OCI-LY7 (cell line): ENCODE data around the gene ZMIZ1. TPM values are rescaled to one million over a fixed set of nuclear protein-coding genes. Genes with fewer than 3 reads are reported as not detected.

ENCODE experiments used
- BruUV-seq: library from RNA; stranded (reverse); fragments of 400-500 nt; replicated peaks from 2 replicates; lab custom pipeline; 2021; lab: Mats Ljungman, UMichigan
- CTCF ChIA-PET: fragments of 300-600 bp; sonication (Branson Sonifier 250); formaldehyde crosslinking; loops from one replicate; lab custom pipeline; 2022; ENCODE audit warnings: antibody characterized with exemption; ENCODE audit not compliant: unreplicated experiment; lab: Charles Lee
- POLR2A ChIA-PET: fragments of 300-600 bp; sonication (Branson Sonifier 250); formaldehyde crosslinking; loops from one replicate; lab custom pipeline; 2022; ENCODE audit warnings: antibody characterized with exemption; lab: Charles Lee
- DNase-seq: peaks from one replicate; pipeline ENCODE4 v3.0.0-alpha.2; 2015; ENCODE audit warnings: low spot score
- H2AFZ ChIP-seq: fragments of 200-600 bp; sonication (generic), shearing (Covaris generic); 2 replicates; pipeline ENCODE4 v1.6.1; 2014; ENCODE audit warnings: mild to moderate bottlenecking, antibody characterized with exemption, low read length, moderate library complexity
- H3K27ac ChIP-seq: fragments of 200-600 bp; sonication (generic); 2 replicates; pipeline ENCODE4 v1.5.1; 2014; ENCODE audit warnings: mixed run types, low read depth, mild to moderate bottlenecking, moderate library complexity, low read length, inconsistent platforms; ENCODE audit not compliant: poor library complexity, severe bottlenecking
- H3K36me3 ChIP-seq: fragments of 200-600 bp; sonication (generic); 2 replicates; pipeline ENCODE4 v1.6.1; 2014; ENCODE audit warnings: mild to moderate bottlenecking, antibody characterized with exemption, low read length, moderate library complexity, mixed read lengths; ENCODE audit not compliant: insufficient read depth
- H3K4me1 ChIP-seq: fragments of 200-600 bp; sonication (generic); 2 replicates; pipeline ENCODE4 v1.5.1; 2014; ENCODE audit warnings: mild to moderate bottlenecking, low read length; ENCODE audit not compliant: insufficient read depth, poor library complexity, severe bottlenecking
- H3K4me2 ChIP-seq: fragments of 200-600 bp; sonication (generic); 2 replicates; pipeline ENCODE4 v1.6.1; 2014; ENCODE audit warnings: mild to moderate bottlenecking, low read length
- H3K4me3 ChIP-seq: fragments of 200-600 bp; sonication (generic); 2 replicates; pipeline ENCODE4 v1.5.1; 2014; ENCODE audit warnings: mild to moderate bottlenecking, low read depth, low read length; ENCODE audit not compliant: poor library complexity, severe bottlenecking
- H3K79me2 ChIP-seq: fragments of 200-600 bp; sonication (generic); 2 replicates; pipeline ENCODE4 v1.6.1; 2016; ENCODE audit warnings: low read depth, mild to moderate bottlenecking, low read length, moderate library complexity, mixed read lengths; ENCODE audit not compliant: insufficient read depth
- H3K9me2 ChIP-seq: fragments of 200-600 bp; sonication (generic); 2 replicates; pipeline ENCODE4 v1.6.1; 2016; ENCODE audit warnings: mild to moderate bottlenecking, low read length, mixed read lengths; ENCODE audit not compliant: insufficient read depth
- H3K9me3 ChIP-seq: fragments of 200-600 bp; sonication (generic); 2 replicates; pipeline ENCODE4 v1.6.1; 2014; ENCODE audit warnings: mild to moderate bottlenecking, mixed run types, low read length, mixed read lengths
- H4K20me1 ChIP-seq: fragments of 200-600 bp; sonication (generic); 2 replicates; pipeline ENCODE4 v1.6.1; 2014; ENCODE audit warnings: mild to moderate bottlenecking, antibody characterized with exemption, low read length, moderate library complexity, mixed read lengths; ENCODE audit not compliant: insufficient read depth
- EZH2phosphoT487 ChIP-seq: fragments of 200-600 bp; sonication (generic); IDR thresholded peaks from 2 replicates; pipeline ENCODE4 v1.6.1; 2018; ENCODE audit warnings: low read depth, borderline replicate concordance, mild to moderate bottlenecking, mixed run types, antibody characterized with exemption, low read length, moderate library complexity, mixed read lengths
- intact Hi-C: fragments of 100-400 bp; cut with micrococcal nuclease; formaldehyde crosslinking; loops from one replicate; pipeline ENCODE4 v1.10.0; 2022; ENCODE audit not compliant: unreplicated experiment
- total RNA-seq, 2 experiments: library from RNA; depleted of rRNA in 1 of 2; stranded (reverse); fragments of >200 nt in 1 of 2; shearing (Covaris generic) in 1 of 2; gene quantifications; 2 replicates each; pipeline ENCODE4 v1.2.3, GENCODE V29; 2014 to 2022
- TF ChIP-seq, protein P1 (sequence below): fragments of 200-600 bp; sonication (generic); conservative IDR thresholded peaks from 2 replicates; pipeline ENCODE4 v1.5.1; 2014; ENCODE audit warnings: mild to moderate bottlenecking, antibody characterized with exemption, low read length, moderate library complexity, mixed read lengths

Gene ZMIZ1
- total RNA-seq, 2 experiments from 2014 or later = 20.4 to 66.9 TPM

DNA sequence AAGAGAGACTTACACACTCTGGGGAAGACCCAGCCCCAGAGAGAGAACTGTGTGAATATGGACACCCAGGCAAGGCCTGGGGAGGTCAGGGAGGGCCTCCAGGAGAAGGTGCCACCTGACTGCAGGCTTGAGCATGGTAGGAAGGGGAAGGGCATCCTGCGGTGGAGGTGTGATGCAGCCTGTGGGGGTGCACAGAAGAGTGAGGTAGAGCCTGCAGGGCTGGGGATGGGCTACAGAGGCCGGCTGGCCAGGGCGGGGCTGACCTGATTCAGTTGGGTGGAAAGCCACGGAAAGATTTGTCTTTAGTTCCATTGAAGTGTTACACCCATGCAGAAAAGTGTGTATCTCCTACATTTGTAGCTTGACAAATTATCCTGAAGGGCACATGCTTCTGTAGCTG lies 47.6 kb downstream of the ZMIZ1 start:
- no peaks in the 10 kb centered on the region for H3K9me3 ChIP-seq
- ChIA-PET CTCF (no interaction called here), POLR2A (no interaction called here)
- intact Hi-C loops = no loop called here
- TF ChIP-seq, protein P1, sequence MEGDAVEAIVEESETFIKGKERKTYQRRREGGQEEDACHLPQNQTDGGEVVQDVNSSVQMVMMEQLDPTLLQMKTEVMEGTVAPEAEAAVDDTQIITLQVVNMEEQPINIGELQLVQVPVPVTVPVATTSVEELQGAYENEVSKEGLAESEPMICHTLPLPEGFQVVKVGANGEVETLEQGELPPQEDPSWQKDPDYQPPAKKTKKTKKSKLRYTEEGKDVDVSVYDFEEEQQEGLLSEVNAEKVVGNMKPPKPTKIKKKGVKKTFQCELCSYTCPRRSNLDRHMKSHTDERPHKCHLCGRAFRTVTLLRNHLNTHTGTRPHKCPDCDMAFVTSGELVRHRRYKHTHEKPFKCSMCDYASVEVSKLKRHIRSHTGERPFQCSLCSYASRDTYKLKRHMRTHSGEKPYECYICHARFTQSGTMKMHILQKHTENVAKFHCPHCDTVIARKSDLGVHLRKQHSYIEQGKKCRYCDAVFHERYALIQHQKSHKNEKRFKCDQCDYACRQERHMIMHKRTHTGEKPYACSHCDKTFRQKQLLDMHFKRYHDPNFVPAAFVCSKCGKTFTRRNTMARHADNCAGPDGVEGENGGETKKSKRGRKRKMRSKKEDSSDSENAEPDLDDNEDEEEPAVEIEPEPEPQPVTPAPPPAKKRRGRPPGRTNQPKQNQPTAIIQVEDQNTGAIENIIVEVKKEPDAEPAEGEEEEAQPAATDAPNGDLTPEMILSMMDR = no peak
- no peak for TF ChIP-seq EZH2phosphoT487
- H3K36me3 ChIP-seq = no peaks in the 10 kb centered on the region
- no peak overlapping the region for H3K4me3 ChIP-seq
- H3K4me2 ChIP-seq = no peak overlapping the region
- no TSS peak for BruUV-seq
- no peak for DNase-seq
- no peak overlapping the region for H2AFZ ChIP-seq
- H3K27ac ChIP-seq = no peak overlapping the region
- no peaks in the 10 kb centered on the region for H4K20me1 ChIP-seq
- H3K4me1 ChIP-seq = peaks cover 12% of the 10 kb centered on the region
- H3K79me2 ChIP-seq = no peaks in the 10 kb centered on the region
- H3K9me2 ChIP-seq = no peaks in the 10 kb centered on the region

DNA sequence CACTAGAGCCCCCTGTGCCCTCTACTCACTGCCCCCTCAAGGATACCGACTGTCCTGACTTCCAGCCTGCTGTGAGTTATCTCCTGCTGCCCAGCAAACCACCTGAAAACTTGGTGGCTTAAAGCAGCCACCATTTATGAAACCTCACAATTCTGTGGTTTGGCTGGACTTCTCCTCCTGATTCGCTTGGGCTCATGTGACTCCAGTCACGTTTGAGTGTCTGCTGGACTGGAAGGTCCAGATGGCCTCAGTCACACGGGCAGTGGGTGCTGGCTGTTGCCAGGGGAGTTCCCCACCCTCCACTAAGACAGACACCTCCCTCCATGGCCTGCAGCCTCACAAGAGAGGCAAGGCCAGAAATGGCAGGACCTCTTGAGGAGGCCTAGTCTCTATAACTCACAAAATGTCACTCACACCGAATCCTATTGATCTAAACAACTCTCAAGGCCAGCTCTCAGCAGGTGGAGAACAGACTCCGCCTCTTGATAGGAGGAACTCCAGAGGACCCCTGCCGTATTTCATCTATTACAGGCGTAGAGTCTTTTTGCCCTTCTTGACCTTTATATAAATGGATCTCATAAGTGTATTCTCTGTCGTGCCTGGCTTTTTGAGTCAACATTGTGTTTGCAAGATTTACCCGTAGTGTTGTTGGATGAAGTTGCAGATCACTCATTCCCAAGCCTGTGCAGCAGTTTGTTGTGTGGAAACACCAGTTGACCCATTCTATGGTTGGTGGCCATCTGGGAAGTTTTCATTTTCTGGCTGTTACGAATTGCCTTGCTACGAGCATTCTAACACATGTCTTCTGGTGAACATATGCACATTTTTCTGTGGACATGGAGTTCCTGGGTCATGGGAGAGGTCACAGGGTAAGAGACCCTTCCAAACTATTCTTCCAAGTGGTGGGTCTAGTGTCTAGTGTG lies 48.3 kb downstream of the ZMIZ1 start:
- peaks cover 12% of the 10 kb centered on the region for H3K4me1 ChIP-seq
- TF ChIP-seq, protein P1 = no peak
- TF ChIP-seq EZH2phosphoT487 = no peak
- H3K4me3 ChIP-seq = no peak overlapping the region
- CTCF ChIA-PET = no interaction called here
- no peaks in the 10 kb centered on the region for H3K79me2 ChIP-seq
- H3K9me2 ChIP-seq = no peaks in the 10 kb centered on the region
- no peak overlapping the region for H2AFZ ChIP-seq
- POLR2A ChIA-PET = no interaction called here
- H3K27ac ChIP-seq = no peak overlapping the region
- BruUV-seq = no TSS peak
- no peak overlapping the region for H3K4me2 ChIP-seq
- DNase-seq = no peak
- H4K20me1 ChIP-seq = no peaks in the 10 kb centered on the region
- H3K36me3 ChIP-seq = no peaks in the 10 kb centered on the region
- H3K9me3 ChIP-seq = no peaks in the 10 kb centered on the region
- intact Hi-C loops = no loop called here
